Hepatic stellate cell (primary cell): ENCODE data around the gene ANKRD28.

Source experiments
- DNase-seq: peaks from one replicate; pipeline ENCODE4 v3.0.0; 2011; ENCODE audit warnings: low spot score

The ANKRD28 gene

GRCh38 chr3:15660055-15660935 is 137.5 kb downstream of the ANKRD28 start:
- no peak for DNase-seq

- no peak for DNase-seq
These were observed 138.4 kb downstream of the ANKRD28 start for GRCh38 chr3:15659254-15659975.

GRCh38 chr3:15657016-15657415 is 140.8 kb downstream of the ANKRD28 start:
- no peak for DNase-seq

GRCh38 chr3:15656342-15656741 is 141.4 kb downstream of the ANKRD28 start:
- DNase-seq = no peak

GRCh38 chr3:15654891-15655290 is 142.9 kb downstream of the ANKRD28 start:
- no peak for DNase-seq

GRCh38 chr3:15654127-15654526 is 143.7 kb downstream of the ANKRD28 start:
- no peak for DNase-seq

- no peak for DNase-seq
These were observed 144.5 kb downstream of the ANKRD28 start for GRCh38 chr3:15653321-15653720.

GRCh38 chr3:15651396-15651795 is 146.4 kb downstream of the ANKRD28 start:
- DNase-seq = no peak

- DNase-seq = no peak
These were observed 147.9 kb downstream of the ANKRD28 start for GRCh38 chr3:15649858-15650257.

GRCh38 chr3:15649341-15649740 is 148.4 kb downstream of the ANKRD28 start:
- DNase-seq = no peak

GRCh38 chr3:15647611-15648167 is 150.1 kb downstream of the ANKRD28 start:
- peak; percentile 67 for DNase-seq

GRCh38 chr3:15646851-15647511 is 150.8 kb downstream of the ANKRD28 start:
- DNase-seq = peak; percentile 80

GRCh38 chr3:15645740-15646501 is 151.9 kb downstream of the ANKRD28 start:
- DNase-seq = peak; percentile 69

- no peak for DNase-seq
These were observed 152.5 kb downstream of the ANKRD28 start for GRCh38 chr3:15645246-15645645.

- no peak for DNase-seq
These were observed 158.9 kb downstream of the ANKRD28 start for GRCh38 chr3:15638891-15639262.

GRCh38 chr3:15638193-15638890 is 159.4 kb downstream of the ANKRD28 start:
- DNase-seq = no peak

GRCh38 chr3:15637131-15637951 is 160.4 kb downstream of the ANKRD28 start:
- DNase-seq = no peak

GRCh38 chr3:15636028-15636709 is 161.6 kb downstream of the ANKRD28 start:
- DNase-seq = peak; percentile 81

- no peak for DNase-seq
These were observed 162.6 kb downstream of the ANKRD28 start for GRCh38 chr3:15635121-15635661.
